HepG2 (cell line): ENCODE results near the gene C1QTNF6. TPM values are rescaled to one million over a fixed set of nuclear protein-coding genes. Genes with fewer than 3 reads are reported as not detected.

ENCODE experiments used
- ATAC-seq: fragments of 200-7000 bp; cut with Tn5 transposase; 3 replicates; pipeline ENCODE4 v1.9.1; 2020; ENCODE audit warnings: mild to moderate bottlenecking, moderate library complexity
- BruUV-seq: library from RNA; stranded (reverse); fragments of 400-500 nt; replicated peaks from 2 replicates; lab custom pipeline; 2021; lab: Mats Ljungman, UMichigan
- CTCF ChIA-PET: fragments of 300-600 bp; formaldehyde crosslinking; extraction: SDS; loops from one replicate; lab custom pipeline; 2021; ENCODE audit warnings: low total read pairs, inconsistent platforms, low intra/inter-chr PET ratio; lab: Yijun Ruan, JAX
- POLR2A ChIA-PET: fragments of 350-600 bp; sonication (Branson Sonifier 250); formaldehyde crosslinking; loops from one replicate; lab custom pipeline; 2020; ENCODE audit warnings: antibody characterized with exemption, inconsistent platforms; lab: Yijun Ruan, JAX
- DNase-seq: peaks from one replicate; pipeline ENCODE4 v3.0.0-alpha.2; 2015; ENCODE audit warnings: low spot score
- FAIRE-seq: peaks from 3 replicates; lab custom pipeline; 2011; peaks lifted over from hg19 to GRCh38; lab: Jason Lieb, UNC
- H2AFZ ChIP-seq: one replicate; pipeline ENCODE4 v1.6.1; 2011; ENCODE audit warnings: low read length, inconsistent platforms
- H3K27ac ChIP-seq: fragments of 300-600 bp; 3 replicates; pipeline ENCODE4 v1.8.0; 2011; ENCODE audit warnings: mixed run types, mild to moderate bottlenecking, mixed read lengths, low read length, inconsistent platforms; ENCODE audit not compliant: insufficient read depth; ENCODE audit errors: extremely low read length
- H3K27me3 ChIP-seq, 2 experiments: fragments of 200-600 bp in 1 of 2; 2 replicates in 1 of 2; 3 replicates in 1 of 2; pipeline versions ENCODE4 v1.6.0 to v1.8.0; 2011; ENCODE audit warnings: low read length in 2 of 2, mild to moderate bottlenecking in 2 of 2, moderate library complexity in 2 of 2, inconsistent platforms in 1 of 2; ENCODE audit not compliant: insufficient read depth in 2 of 2, control insufficient read depth in 1 of 2
- H3K36me3 ChIP-seq, 2 experiments: fragments of 200-600 bp in 1 of 2; replicated peaks in 1 of 2; 2 replicates in 1 of 2; 3 replicates in 1 of 2; pipeline versions ENCODE4 v1.5.1 to v1.8.0; 2011; ENCODE audit warnings: low read length in 2 of 2, inconsistent platforms in 1 of 2; ENCODE audit not compliant: insufficient read depth in 2 of 2, control insufficient read depth in 1 of 2
- H3K4me1 ChIP-seq: 2 replicates; pipeline ENCODE4 v1.5.1; 2012; ENCODE audit warnings: low read length, inconsistent platforms; ENCODE audit not compliant: insufficient read depth
- H3K4me2 ChIP-seq: 2 replicates; pipeline ENCODE4 v1.6.0; 2011; ENCODE audit warnings: low read depth, low read length, inconsistent platforms
- H3K4me3 ChIP-seq, 3 experiments: fragments of 200-600 bp in 1 of 3; sonication (generic), shearing (Covaris generic) in 1 of 3; replicated peaks in 1 of 3; 2 replicates each; pipeline ENCODE4 v1.5.1; 2011 to 2016; ENCODE audit warnings: low read length in 3 of 3, inconsistent platforms in 2 of 3, low read depth in 2 of 3, mild to moderate bottlenecking in 2 of 3, control low read depth in 1 of 3, mixed read lengths in 1 of 3; ENCODE audit not compliant: insufficient read depth in 1 of 3
- H3K79me2 ChIP-seq: one replicate; pipeline ENCODE4 v1.6.1; 2011; ENCODE audit warnings: low read length, inconsistent platforms; ENCODE audit not compliant: insufficient read depth
- H3K9ac ChIP-seq: 2 replicates; pipeline ENCODE4 v1.6.0; 2011; ENCODE audit warnings: mild to moderate bottlenecking, low read depth, low read length, inconsistent platforms; ENCODE audit not compliant: insufficient read depth
- H3K9me3 ChIP-seq: 2 replicates; pipeline ENCODE4 v1.5.1; 2012; ENCODE audit warnings: mild to moderate bottlenecking, low read length
- H4K20me1 ChIP-seq: 2 replicates; pipeline ENCODE4 v1.6.0; 2011; ENCODE audit warnings: inconsistent platforms, mild to moderate bottlenecking, low read length, moderate library complexity; ENCODE audit not compliant: insufficient read depth
- ATF2 ChIP-seq: sonication (generic); formaldehyde crosslinking; IDR thresholded peaks from 2 replicates; pipeline ENCODE4 v1.4.0; 2020; ENCODE audit warnings: missing genetic modification reagents
- CENPT ChIP-seq: sonication (generic); formaldehyde crosslinking; IDR thresholded peaks from 2 replicates; pipeline ENCODE4 v1.8.0; 2022; ENCODE audit warnings: low read depth, mild to moderate bottlenecking, moderate library complexity, missing genetic modification reagents
- ESRRA ChIP-seq: sonication (generic); formaldehyde crosslinking; IDR thresholded peaks from 2 replicates; pipeline ENCODE4 v1.5.1; 2020; ENCODE audit warnings: mild to moderate bottlenecking, low read depth, missing genetic modification reagents
- GTF2F1 ChIP-seq: fragments of 150-350 bp; IDR thresholded peaks from 2 replicates; pipeline ENCODE4 v1.6.1; 2014; ENCODE audit warnings: low read length
- HNF1B ChIP-seq: sonication (generic); formaldehyde crosslinking; IDR thresholded peaks from 2 replicates; pipeline ENCODE4 v1.5.1; 2020; ENCODE audit warnings: mild to moderate bottlenecking, moderate library complexity, missing genetic modification reagents
- KLF6 ChIP-seq: IDR thresholded peaks from 2 replicates; pipeline ENCODE4 v1.8.0; 2016; ENCODE audit warnings: missing biosample characterization, missing genetic modification reagents
- NRL ChIP-seq: sonication (generic); formaldehyde crosslinking; IDR thresholded peaks from 2 replicates; pipeline ENCODE4 v1.5.0; 2020; ENCODE audit warnings: missing genetic modification reagents, mild to moderate bottlenecking, moderate library complexity, borderline replicate concordance
- RCOR2 ChIP-seq: IDR thresholded peaks from 2 replicates; pipeline ENCODE4 v1.6.1; 2016; ENCODE audit warnings: missing biosample characterization, missing genetic modification reagents
- SATB2 ChIP-seq: sonication (generic); formaldehyde crosslinking; IDR thresholded peaks from 2 replicates; pipeline ENCODE4 v1.5.0; 2020; ENCODE audit warnings: missing genetic modification reagents
- SOX13 ChIP-seq, 3 experiments: fragments of 450-650 bp in 1 of 3; sonication (generic) in 1 of 3; formaldehyde crosslinking in 1 of 3; IDR thresholded peaks in 2 of 3; conservative IDR thresholded peaks in 1 of 3; 2 replicates each; pipeline versions ENCODE4 v1.5.0 to v1.6.1; 2016 to 2020; ENCODE audit warnings: antibody characterized with exemption in 1 of 3, mild to moderate bottlenecking in 1 of 3, missing compliant biosample characterization in 1 of 3, missing genetic modification reagents in 1 of 3, moderate library complexity in 1 of 3
- TBX2 ChIP-seq: sonication (generic); formaldehyde crosslinking; IDR thresholded peaks from 2 replicates; pipeline ENCODE4 v1.5.0; 2020; ENCODE audit warnings: missing genetic modification reagents, mild to moderate bottlenecking, borderline replicate concordance
- ZBTB1 ChIP-seq: sonication (generic); formaldehyde crosslinking; IDR thresholded peaks from 2 replicates; pipeline ENCODE4 v1.4.0; 2020; ENCODE audit warnings: missing genetic modification reagents, borderline replicate concordance
- ZFP90 ChIP-seq: sonication (generic); formaldehyde crosslinking; IDR thresholded peaks from 2 replicates; pipeline ENCODE4 v1.8.0; 2022; ENCODE audit warnings: missing genetic modification reagents, mild to moderate bottlenecking, inconsistent platforms, borderline replicate concordance
- ZMYM4 ChIP-seq: sonication (generic); formaldehyde crosslinking; IDR thresholded peaks from 2 replicates; pipeline ENCODE4 v1.8.1; 2023; ENCODE audit warnings: mild to moderate bottlenecking, missing genetic modification reagents
- ZNF34 ChIP-seq: sonication (generic); formaldehyde crosslinking; IDR thresholded peaks from 2 replicates; pipeline ENCODE4 v1.4.0; 2020; ENCODE audit warnings: mild to moderate bottlenecking, missing genetic modification reagents, borderline replicate concordance
- ZNF660 ChIP-seq: sonication (generic); formaldehyde crosslinking; IDR thresholded peaks from 2 replicates; pipeline ENCODE4 v1.5.1; 2020; ENCODE audit warnings: mild to moderate bottlenecking, low read depth, missing genetic modification reagents, borderline replicate concordance
- ZNF724P ChIP-seq: sonication (generic); formaldehyde crosslinking; IDR thresholded peaks from 2 replicates; pipeline ENCODE4 v1.8.0; 2022; ENCODE audit warnings: missing genetic modification reagents, borderline replicate concordance
- ZNF800 ChIP-seq: sonication (generic); formaldehyde crosslinking; IDR thresholded peaks from 2 replicates; pipeline ENCODE4 v1.4.0; 2020; ENCODE audit warnings: missing genetic modification reagents
- WGBS: methylation state at CpG from one replicate; pipeline ENCODE4 v1.1.6; 2017; ENCODE audit warnings: low lambda C conversion rate; 5-methylcytosine and 5-hydroxymethylcytosine counted together
- in situ Hi-C: cut with HindIII; loops from 2 replicates; pipeline ENCODE4 v1.10.0; 2017; ENCODE audit warnings: low pct_unique_long_range_greater_than_20kb; ENCODE audit not compliant: extremely low pct_ligation_motif_present
- intact Hi-C: fragments of 100-400 bp; cut with micrococcal nuclease; formaldehyde crosslinking; loops from one replicate; pipeline ENCODE4 v1.10.0; 2022; ENCODE audit not compliant: unreplicated experiment
- polyA plus RNA-seq, 8 experiments: library from polyadenylated mRNA; depleted of rRNA in 3 of 8; stranded (reverse) in 7 of 8; unstranded in 1 of 8; fragments of >200 nt; fragmentation: Illumina TruSeq in 4 of 8; extraction: Trizol in 4 of 8; gene quantifications; 2 replicates each; pipeline versions ENCODE4 v1.2.1 to v1.2.3, GENCODE V29; 2011 to 2016; ENCODE audit warnings: low read depth in 4 of 8, missing spikeins in 1 of 8, mixed read lengths in 1 of 8; ENCODE audit not compliant: insufficient read depth in 1 of 8
- total RNA-seq, 5 experiments: library from RNA; depleted of rRNA; stranded (reverse); fragments of >200 nt; fragmentation: Illumina TruSeq; extraction: Trizol; gene quantifications; 2 replicates each; pipeline ENCODE4 v1.2.3, GENCODE V29; 2016; ENCODE audit warnings: low read depth in 1 of 5

C1QTNF6 gene
- total and polyA plus RNA-seq, 2 of the 13 experiments (the other 11 are each of a cell fraction or from before 2014, with no cell fraction given): 2.7 to 6.9 TPM

- 52% methylated on average over 15 of the region's 23 CpGs for WGBS
- FAIRE-seq (no peak), ATAC-seq (no peak), DNase-seq (no peak)
- POLR2A ChIA-PET: no interaction called here
- no peaks in the 10 kb centered on the region for H3K79me2 ChIP-seq
- no peak overlapping the region for H3K4me3 ChIP-seq
- H3K4me2 ChIP-seq: no peak overlapping the region
- no peaks in the 10 kb centered on the region for H3K9me3 ChIP-seq
- no peak overlapping the region for H3K9ac ChIP-seq
- in situ Hi-C loops (no loop called here), intact Hi-C loops (no loop called here)
- H4K20me1 ChIP-seq: no peaks in the 10 kb centered on the region
- H3K27me3 ChIP-seq: peaks cover 4 to 39% of the 10 kb centered on the region in 2 experiments
- CTCF ChIA-PET: no interaction called here
- no peak overlapping the region for H3K27ac ChIP-seq
- peaks cover 36% of the 10 kb centered on the region for H3K4me1 ChIP-seq
- BruUV-seq: no TSS peak
- no peaks in the 10 kb centered on the region for H3K36me3 ChIP-seq
- H2AFZ ChIP-seq: no peak overlapping the region
- TF ChIP-seq NRL (CRISPR knock-in tag) (no peak), ZFP90 (CRISPR knock-in tag) (no peak), ZBTB1 (no peak), ATF2 (CRISPR knock-in tag) (no peak), ESRRA (CRISPR knock-in tag) (no peak), SOX13 (IDR thresholded peaks at IDR 0.05) (no peak), SOX13 (CRISPR knock-in tag; conservative IDR thresholded peaks at IDR 0.05 in 1 of 2, IDR thresholded peaks at IDR 0.05 in 1 of 2) (no peak), TBX2 (CRISPR knock-in tag) (no peak), CENPT (CRISPR knock-in tag) (no peak), HNF1B (no peak), ZNF724P (CRISPR knock-in tag) (no peak), RCOR2 (no peak), KLF6 (CRISPR knock-in tag) (no peak), ZNF800 (no peak), ZNF34 (CRISPR knock-in tag) (no peak), ZNF660 (no peak), GTF2F1 (no peak), ZMYM4 (CRISPR knock-in tag) (no peak), SATB2 (CRISPR knock-in tag) (no peak)
Measured at GRCh38 chr22:37176464-37177061, 11.5 kb downstream of the C1QTNF6 start.
